Activated T-helper 17 cell treated with anti-CD3 and anti-CD28 coated beads, Interleukin-2, amount 50 U/mL, for 72 hours (primary cell): ENCODE data around the gene RFC4. TPM values are rescaled to one million over a fixed set of nuclear protein-coding genes. Genes with fewer than 3 reads are reported as not detected.
"Not testable (repeated sequence)": the region's sequence is repeated elsewhere in the genome, so short reads cannot be mapped to it uniquely, and the experiment has no call there.

Experiments used
- ATAC-seq: fragments of 150-1000 bp; cut with Tn5 transposase; replicated peaks from 2 replicates; pipeline ENCODE4 v1.10.0; 2021; ENCODE audit warnings: mild to moderate bottlenecking, moderate library complexity
- H3K27ac Mint-ChIP-seq: one replicate; pipeline ENCODE4 v1.8.0; 2022; ENCODE audit warnings: mixed read lengths
- H3K27me3 Mint-ChIP-seq: one replicate; pipeline ENCODE4 v1.8.0; 2022; ENCODE audit warnings: mixed read lengths
- H3K36me3 Mint-ChIP-seq: one replicate; pipeline ENCODE4 v1.8.0; 2022; ENCODE audit warnings: low read depth, mild to moderate bottlenecking, mixed read lengths
- H3K4me1 Mint-ChIP-seq: one replicate; pipeline ENCODE4 v1.8.0; 2022; ENCODE audit warnings: mixed read lengths
- H3K4me3 Mint-ChIP-seq: one replicate; pipeline ENCODE4 v1.8.0; 2022; ENCODE audit warnings: mild to moderate bottlenecking, mixed read lengths
- H3K9me3 Mint-ChIP-seq: one replicate; pipeline ENCODE4 v1.8.0; 2022; ENCODE audit warnings: mixed read lengths
- total RNA-seq, 2 donors: library from RNA; stranded (reverse); gene quantifications; one replicate each; pipeline ENCODE4 v1.2.3, GENCODE V29; 2022

The RFC4 gene
- total RNA-seq, 2 donors from 2014 or later: 87.1 to 108 TPM

DNA sequence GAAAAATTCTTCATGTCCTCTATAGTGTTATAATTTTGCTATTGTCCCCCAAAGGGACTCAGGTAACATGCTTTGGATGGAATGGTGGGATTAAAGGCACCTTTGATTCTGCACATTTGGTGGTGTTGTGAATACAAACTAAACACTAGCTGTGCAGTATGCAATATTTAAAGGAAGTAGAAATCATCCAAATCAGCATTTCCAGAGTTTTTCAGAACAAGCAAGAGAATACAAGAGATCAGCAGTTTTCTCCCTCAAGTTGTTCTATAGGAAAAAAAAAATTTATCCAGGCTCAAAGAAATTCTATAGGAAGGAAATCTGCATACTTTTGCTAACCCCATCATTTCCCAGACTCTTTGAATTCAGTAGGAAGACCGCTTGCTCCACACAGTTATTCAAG lies 26.0 kb upstream of the RFC4 start:
- H3K4me1 Mint-ChIP-seq: no peaks in the 10 kb centered on the region
- no peak for ATAC-seq
- H3K9me3 Mint-ChIP-seq: no peaks in the 10 kb centered on the region
- no peaks in the 10 kb centered on the region for H3K36me3 Mint-ChIP-seq
- no peak overlapping the region for H3K4me3 Mint-ChIP-seq
- H3K27me3 Mint-ChIP-seq: peaks cover 24% of the 10 kb centered on the region
- no peak overlapping the region for H3K27ac Mint-ChIP-seq

DNA sequence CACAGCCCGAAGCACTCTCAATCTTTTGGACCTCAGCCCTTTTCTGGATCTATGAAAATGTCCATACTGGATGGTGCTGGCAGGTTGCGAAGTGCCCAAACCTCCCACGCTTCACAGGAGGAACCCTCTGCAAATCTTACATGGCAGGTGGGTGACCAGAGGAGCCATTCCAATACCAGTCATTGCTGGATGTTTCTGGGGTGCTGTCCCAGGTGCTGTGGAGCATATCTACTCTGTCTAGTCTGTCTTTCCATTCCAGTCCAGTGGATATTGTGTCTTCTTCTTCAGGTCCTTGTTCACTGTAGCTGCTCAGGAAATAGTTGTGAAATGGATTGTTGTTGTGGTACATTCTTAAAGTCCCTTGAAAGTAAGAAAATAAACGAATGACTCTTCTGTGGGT lies 25.5 kb upstream of the RFC4 start:
- Mint-ChIP-seq H3K4me3 (no peak overlapping the region), H3K27ac (no peak overlapping the region), H3K27me3 (peaks cover 24% of the 10 kb centered on the region), H3K4me1 (no peaks in the 10 kb centered on the region), H3K9me3 (no peaks in the 10 kb centered on the region), H3K36me3 (no peaks in the 10 kb centered on the region)
- ATAC-seq: no peak

DNA sequence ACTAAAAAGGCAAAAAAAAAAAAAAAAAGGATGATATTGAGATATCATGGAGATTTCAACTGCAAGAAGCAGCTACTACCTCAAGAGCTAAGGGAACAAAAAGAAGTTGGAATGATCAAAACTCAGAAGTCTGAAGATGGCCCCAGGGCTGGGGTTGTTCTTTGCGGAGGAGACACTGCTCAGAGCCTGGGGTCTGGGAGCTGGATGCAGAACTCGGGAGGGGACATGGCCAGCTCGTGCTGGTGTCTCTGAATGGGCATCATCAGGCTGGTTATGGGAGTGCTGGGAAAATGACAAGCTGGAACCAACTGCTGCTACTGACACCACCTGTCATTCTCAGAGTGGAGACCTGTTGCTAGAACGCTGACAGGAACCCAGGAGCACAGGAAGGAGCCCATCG lies 22.1 kb upstream of the RFC4 start:
- Mint-ChIP-seq H3K36me3 (no peaks in the 10 kb centered on the region), H3K4me1 (peaks cover 11% of the 10 kb centered on the region), H3K4me3 (no peak overlapping the region), H3K27ac (no peak overlapping the region), H3K27me3 (peaks cover 28% of the 10 kb centered on the region), H3K9me3 (no peaks in the 10 kb centered on the region)
- ATAC-seq: no peak

DNA sequence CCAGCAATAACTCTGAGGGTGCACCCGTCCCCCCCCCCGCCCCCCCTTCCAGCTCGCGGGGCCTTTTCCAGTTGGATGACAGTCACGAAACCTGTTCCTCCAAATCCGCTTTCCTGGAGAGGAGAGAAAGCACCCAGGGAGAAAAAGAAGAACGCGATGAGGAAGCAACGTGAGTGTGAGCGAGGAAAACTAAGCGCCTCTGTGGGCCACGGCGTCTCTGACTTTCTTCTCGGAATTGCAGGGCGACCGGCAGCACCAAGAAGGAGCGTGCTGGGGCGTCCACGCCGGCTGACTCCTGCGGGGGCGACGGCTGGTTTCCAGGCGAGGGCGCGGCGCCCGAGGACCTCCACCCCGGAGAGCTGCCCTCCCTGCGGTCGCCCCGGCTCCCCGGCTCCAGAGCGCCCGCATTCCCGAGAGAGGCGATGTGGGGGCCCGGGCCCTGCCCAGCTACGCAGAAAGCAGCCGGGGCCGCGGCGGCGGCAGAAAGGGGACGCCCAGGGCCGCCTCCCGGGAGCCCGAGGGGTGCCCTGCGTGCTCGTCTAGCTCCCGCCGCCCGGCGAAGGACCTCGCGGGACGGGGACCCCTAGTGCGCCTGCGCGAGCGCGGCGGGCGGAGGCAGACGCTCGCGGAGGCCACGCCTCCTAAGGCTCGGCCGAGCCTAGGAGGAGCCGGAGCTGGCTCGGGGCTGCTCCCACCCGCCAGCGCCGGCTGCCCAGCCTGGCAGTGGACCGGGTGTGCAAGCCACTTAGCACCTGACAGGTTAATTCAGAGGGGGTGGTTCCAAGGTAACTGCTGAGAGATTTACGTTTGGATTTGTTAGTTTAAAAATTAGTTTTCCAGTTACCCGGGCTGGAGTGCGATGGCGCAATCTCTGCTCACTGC lies 20.9 kb upstream of the RFC4 start:
- ATAC-seq: peak; percentile 93
- Mint-ChIP-seq H3K4me3 (peak overlapping the region; percentile 76), H3K27ac (peak overlapping the region; percentile 42), H3K36me3 (no peaks in the 10 kb centered on the region), H3K9me3 (no peaks in the 10 kb centered on the region), H3K27me3 (peaks cover 25% of the 10 kb centered on the region), H3K4me1 (peaks cover 11% of the 10 kb centered on the region)

DNA sequence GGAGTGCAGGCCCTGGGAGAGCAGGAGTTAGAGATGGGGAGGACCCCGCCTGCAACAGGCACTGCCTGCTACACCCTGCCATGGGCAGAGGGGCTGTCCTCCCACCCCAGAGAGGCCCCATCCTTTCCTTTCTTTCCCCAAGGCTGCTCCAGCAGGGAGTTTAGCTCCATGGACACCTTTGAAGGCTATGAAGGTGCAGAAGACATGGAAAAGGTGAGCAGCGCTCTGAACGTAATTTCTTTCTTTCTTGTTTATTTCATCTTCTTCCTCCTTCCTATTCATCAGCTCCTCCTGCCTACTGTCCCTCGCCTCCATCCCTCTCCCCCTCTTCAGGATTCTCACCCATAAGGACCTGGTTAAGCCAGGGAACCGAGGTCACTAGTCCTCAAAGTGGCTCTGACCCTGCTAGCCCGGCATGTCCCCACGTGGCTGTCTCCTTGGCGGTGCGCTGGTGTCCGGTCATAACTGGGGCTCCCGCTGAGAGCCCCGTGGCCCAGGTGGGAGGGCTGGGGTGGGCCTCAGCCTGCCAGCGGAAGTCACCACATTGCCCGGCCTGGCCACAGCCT lies 20.2 kb upstream of the RFC4 start:
- Mint-ChIP-seq H3K9me3 (no peaks in the 10 kb centered on the region), H3K27ac (peak overlapping the region; percentile 42), H3K4me1 (peaks cover 11% of the 10 kb centered on the region), H3K36me3 (no peaks in the 10 kb centered on the region), H3K27me3 (peaks cover 21% of the 10 kb centered on the region), H3K4me3 (peak overlapping the region; percentile 76)
- ATAC-seq: peak; percentile 30

DNA sequence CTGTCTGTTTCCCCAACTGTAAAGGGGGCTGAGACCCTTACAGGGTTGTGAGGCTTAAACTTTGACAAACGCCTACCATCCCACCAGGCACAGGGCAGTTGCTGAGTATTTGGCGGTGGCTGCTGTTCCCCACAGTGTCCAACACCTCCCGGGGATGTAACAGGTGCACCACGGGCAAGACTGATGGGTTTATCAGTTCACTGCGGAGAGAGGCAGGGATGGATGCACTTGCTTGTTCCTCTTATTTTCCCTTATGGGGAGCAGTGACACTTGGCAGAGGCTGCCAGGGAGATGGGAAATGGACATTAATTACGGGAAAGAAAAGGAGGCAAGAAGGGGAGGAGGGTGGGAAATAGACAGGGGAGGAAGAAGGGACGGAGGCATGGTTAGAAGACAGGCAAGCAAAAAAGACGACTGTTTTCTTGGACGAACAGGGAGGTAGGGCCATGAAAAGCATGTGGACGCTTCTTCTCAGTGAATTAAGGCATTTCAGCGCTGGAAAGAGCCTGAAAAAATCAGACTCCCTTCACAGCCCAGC lies 19.7 kb upstream of the RFC4 start:
- H3K27me3 Mint-ChIP-seq: peaks cover 21% of the 10 kb centered on the region
- no peaks in the 10 kb centered on the region for H3K36me3 Mint-ChIP-seq
- H3K4me1 Mint-ChIP-seq: peaks cover 11% of the 10 kb centered on the region
- peak overlapping the region; percentile 76 for H3K4me3 Mint-ChIP-seq
- peak overlapping the region; percentile 42 for H3K27ac Mint-ChIP-seq
- ATAC-seq: peak; percentile 3
- H3K9me3 Mint-ChIP-seq: no peaks in the 10 kb centered on the region

DNA sequence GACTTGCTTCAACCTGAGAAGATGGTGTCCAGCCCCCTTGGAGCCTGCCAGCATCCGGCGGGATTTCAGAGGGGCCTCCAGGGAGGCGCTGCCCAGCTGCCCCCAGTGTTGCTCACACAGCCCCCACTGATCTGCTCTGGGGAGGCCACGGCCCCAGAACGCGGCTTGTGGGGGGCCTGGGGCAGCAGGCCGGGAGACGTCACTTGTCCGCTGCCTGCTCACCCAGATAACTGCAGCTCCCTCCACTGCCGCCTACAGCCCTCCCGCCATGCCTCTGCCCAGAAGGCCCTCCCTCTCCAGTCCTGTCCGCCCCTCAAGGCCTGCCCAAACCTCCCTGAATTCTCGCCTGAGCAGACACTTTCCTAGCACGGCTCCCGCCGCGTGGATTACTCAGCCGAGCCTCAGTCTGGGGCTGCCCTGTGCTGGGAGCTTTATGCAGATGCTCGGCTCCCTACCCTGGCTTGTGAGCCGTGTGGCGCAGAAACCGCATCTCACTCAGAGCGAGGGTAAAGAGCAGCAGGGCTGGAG lies 19.1 kb upstream of the RFC4 start:
- ATAC-seq: peak; percentile 61
- H3K27me3 Mint-ChIP-seq: peaks cover 21% of the 10 kb centered on the region
- H3K4me3 Mint-ChIP-seq: peak overlapping the region; percentile 76
- no peaks in the 10 kb centered on the region for H3K9me3 Mint-ChIP-seq
- no peaks in the 10 kb centered on the region for H3K36me3 Mint-ChIP-seq
- peaks cover 11% of the 10 kb centered on the region for H3K4me1 Mint-ChIP-seq
- peak overlapping the region; percentile 42 for H3K27ac Mint-ChIP-seq

DNA sequence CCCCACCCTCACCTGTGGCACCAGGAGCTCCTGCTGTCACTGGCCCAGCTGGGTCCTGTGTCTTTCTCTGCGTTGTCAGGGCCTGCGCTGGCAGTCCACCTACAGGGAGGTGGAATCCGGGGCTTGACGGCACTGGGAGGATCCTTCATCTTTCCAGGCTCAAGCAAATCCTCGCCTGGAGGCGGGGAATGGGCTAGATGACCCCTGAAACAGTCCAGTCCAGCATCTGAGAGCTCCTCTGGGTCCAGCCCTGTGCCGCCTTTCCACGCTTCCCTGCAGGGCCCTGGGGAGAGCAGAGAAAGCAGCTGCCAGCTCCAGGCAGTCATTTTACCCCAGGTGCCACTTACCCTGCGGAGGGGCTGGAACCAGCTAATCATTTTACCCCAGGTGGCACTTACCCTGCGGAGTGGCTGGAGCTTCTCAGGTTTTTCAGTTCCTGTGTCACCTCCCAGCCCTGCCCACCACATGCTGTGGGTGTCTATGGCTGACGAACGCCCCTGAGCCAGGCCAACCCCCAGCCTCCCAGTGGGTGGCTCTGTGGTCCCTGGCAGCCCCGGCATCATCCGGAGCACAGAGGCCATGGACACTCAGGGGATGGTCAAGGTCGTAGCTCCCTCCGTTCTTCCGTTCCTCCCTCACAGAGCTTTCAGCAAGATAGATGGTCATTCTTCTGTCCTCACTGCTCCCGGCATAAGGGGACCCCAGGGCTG lies 18.3 kb upstream of the RFC4 start:
- no peak for ATAC-seq
- no peak overlapping the region for H3K4me3 Mint-ChIP-seq
- no peaks in the 10 kb centered on the region for H3K9me3 Mint-ChIP-seq
- peaks cover 11% of the 10 kb centered on the region for H3K4me1 Mint-ChIP-seq
- H3K27ac Mint-ChIP-seq: no peak overlapping the region
- H3K27me3 Mint-ChIP-seq: peaks cover 14% of the 10 kb centered on the region
- no peaks in the 10 kb centered on the region for H3K36me3 Mint-ChIP-seq

DNA sequence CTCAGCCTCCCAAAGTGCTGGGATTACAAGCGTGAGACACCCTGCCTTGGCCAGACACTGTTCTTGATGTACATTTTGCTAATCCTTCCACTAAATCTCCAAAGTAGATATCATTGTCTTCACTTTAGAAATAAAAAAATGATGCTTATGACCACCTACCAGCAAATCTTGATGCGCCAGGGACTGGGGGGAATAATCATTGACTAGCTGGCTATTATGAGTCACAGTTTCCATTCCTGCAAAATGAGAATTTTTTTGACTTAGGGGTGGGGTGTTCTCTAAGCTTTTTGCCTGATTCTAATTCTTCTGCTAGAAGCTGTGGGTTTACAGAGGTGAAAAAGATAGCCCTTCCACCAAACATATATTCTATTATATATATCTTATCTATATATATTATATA lies 17.1 kb upstream of the RFC4 start:
- no peaks in the 10 kb centered on the region for H3K9me3 Mint-ChIP-seq
- peaks cover 6% of the 10 kb centered on the region for H3K27me3 Mint-ChIP-seq
- peaks cover 11% of the 10 kb centered on the region for H3K4me1 Mint-ChIP-seq
- ATAC-seq: no peak
- H3K27ac Mint-ChIP-seq: no peak overlapping the region
- no peak overlapping the region for H3K4me3 Mint-ChIP-seq
- H3K36me3 Mint-ChIP-seq: no peaks in the 10 kb centered on the region

DNA sequence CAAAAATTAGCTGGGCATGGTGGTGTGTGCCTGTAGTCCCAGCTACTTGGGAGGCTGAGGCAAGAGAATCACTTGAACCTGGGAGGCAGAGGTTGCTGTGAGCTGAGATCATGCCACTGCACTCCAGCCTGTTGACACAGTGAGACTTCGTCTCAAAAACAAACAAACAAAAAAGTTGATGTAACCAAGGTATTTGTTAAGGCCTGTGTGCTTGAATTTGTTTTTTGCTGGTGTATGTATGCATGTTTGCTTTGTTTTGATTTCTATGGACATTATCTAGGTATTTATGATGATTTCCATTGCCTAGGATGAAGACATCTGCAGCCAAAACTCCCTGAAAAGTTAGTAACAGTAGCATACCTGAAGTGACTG lies 16.1 kb upstream of the RFC4 start:
- not testable (repeated sequence) for H3K27me3 Mint-ChIP-seq, H3K4me3 Mint-ChIP-seq, H3K9me3 Mint-ChIP-seq, ATAC-seq, H3K27ac Mint-ChIP-seq, H3K36me3 Mint-ChIP-seq
- peaks cover 15% of the 10 kb centered on the region for H3K4me1 Mint-ChIP-seq

DNA sequence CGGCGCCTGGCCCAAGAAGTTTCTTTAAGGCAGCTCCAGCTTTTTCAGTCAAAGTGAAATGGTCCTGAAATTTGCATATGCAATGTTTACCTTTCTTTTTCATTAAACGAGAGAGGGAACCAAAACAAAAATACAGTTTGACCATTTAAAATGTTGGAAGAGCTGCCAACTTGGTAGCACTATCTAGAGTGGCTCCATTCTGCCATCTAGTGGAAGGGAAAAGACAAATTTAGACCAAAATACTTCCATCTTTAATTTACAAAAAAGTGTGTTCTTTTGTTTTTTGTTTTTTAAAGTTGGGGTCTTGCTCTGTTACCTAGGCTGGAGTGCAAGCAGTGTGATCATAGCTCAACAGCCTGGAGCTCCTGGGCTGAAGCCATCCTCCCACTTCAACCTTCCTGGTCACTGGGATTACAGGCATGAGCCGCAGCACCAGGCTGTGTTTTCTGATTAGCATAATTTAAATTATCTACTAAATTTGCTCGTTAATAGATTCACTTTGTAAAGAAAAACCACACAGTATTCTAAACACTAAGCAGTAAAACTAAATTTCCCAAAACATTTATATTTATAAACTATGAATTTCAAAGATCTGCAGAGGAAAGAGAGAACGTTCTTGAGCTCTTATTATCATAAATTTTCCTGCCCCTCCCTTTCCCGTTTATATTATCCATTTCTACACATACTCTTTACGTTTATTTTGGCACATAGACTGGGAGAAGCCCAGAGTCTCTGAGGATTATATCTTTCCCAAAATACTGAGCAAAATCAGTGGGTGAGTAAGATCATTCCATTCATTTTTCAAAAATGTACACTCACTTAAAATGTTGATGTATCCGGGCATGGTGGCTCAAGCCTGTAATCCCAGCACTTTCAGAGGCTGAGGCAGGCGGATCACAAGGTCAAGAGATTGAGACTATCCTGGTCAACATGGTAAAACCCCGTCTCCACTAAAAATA lies 15.4 kb upstream of the RFC4 start:
- Mint-ChIP-seq H3K36me3 (no peaks in the 10 kb centered on the region), H3K4me1 (peaks cover 15% of the 10 kb centered on the region), H3K4me3 (no peak overlapping the region), H3K27me3 (peaks cover 4% of the 10 kb centered on the region), H3K9me3 (no peaks in the 10 kb centered on the region), H3K27ac (no peak overlapping the region)
- peak; percentile 37 for ATAC-seq

DNA sequence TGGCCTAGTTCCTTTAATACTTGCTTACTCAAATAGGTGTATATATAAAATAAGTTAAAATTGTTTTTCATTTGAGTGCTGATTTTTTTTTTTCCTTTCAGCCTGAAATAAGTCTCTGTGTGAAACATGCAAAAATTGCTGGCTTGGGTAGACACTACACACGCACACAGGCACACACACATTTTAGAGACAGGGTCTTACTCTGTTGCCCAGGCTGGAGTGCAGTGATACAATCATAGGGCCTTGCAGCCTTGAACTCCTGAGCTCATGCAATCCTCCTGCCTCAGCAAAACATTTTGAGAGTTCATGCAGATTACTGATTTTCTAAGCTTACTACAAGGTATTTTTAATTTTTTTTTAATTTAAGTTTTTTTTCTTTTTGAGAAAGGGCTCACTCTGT lies 12.7 kb upstream of the RFC4 start:
- H3K27me3 Mint-ChIP-seq: no peaks in the 10 kb centered on the region
- H3K4me3 Mint-ChIP-seq: no peak overlapping the region
- no peaks in the 10 kb centered on the region for H3K9me3 Mint-ChIP-seq
- H3K36me3 Mint-ChIP-seq: no peaks in the 10 kb centered on the region
- H3K4me1 Mint-ChIP-seq: peaks cover 4% of the 10 kb centered on the region
- no peak for ATAC-seq
- H3K27ac Mint-ChIP-seq: no peak overlapping the region

DNA sequence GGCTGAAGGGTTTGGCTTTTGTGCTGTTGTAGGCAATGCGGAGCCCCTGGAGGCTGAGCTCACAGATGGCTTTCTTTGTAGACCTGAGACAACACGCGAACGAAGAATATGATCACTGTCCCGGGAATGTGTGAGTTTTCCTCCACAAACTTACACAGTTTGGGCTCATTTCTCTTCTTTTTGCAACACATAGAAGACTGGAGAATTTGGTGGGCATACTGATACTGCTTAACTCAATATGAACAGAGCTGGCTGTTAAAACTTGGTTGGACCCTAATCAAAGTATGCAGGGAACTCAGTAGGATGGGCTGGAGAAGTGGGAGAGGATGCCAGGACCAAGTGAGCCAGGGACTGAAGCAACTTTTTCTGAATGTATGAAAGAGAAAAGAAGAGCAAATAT lies 12.2 kb upstream of the RFC4 start:
- Mint-ChIP-seq H3K4me3 (no peak overlapping the region), H3K9me3 (no peaks in the 10 kb centered on the region), H3K36me3 (no peaks in the 10 kb centered on the region), H3K27me3 (no peaks in the 10 kb centered on the region), H3K27ac (no peak overlapping the region), H3K4me1 (peaks cover 4% of the 10 kb centered on the region)
- ATAC-seq: no peak

DNA sequence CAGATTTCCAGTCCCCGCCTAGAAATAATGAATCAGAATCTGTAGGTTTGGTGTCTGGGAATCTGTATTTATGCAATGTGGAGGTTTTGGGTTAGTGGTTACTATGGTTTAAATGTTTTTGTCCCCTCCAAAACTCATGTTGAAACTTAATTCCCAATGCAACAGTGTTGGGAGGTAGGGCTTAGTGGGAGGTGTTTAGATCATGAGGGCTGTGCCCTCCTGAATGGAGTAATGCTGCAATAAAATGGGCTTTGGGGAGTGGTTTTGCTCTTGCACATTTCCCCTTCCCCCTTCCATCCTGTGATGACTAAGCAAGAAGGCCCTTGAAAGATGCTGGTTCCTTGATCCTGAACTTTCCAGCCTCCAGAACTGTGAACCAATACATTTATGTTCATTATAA lies 9.2 kb upstream of the RFC4 start:
- ATAC-seq: no peak
- no peaks in the 10 kb centered on the region for H3K27me3 Mint-ChIP-seq

More for the DNA sequence above, 9.2 kb upstream of the RFC4 start:
- Mint-ChIP-seq H3K4me1 (peaks cover 4% of the 10 kb centered on the region), H3K27ac (no peak overlapping the region), H3K9me3 (no peaks in the 10 kb centered on the region), H3K4me3 (no peak overlapping the region), H3K36me3 (no peaks in the 10 kb centered on the region)
